Endothelial cell of umbilical vein (primary cell): ENCODE data around the gene GPR137.

ENCODE experiments used
- POLR2A ChIP-seq: IDR thresholded peaks from 2 replicates; pipeline ENCODE4 v1.6.1; 2012; ENCODE audit warnings: low read depth, mild to moderate bottlenecking, control low read depth, low read length
- POLR2AphosphoS5 ChIP-seq: IDR thresholded peaks from 2 replicates; pipeline ENCODE4 v1.6.1; 2012; ENCODE audit warnings: low read depth, mild to moderate bottlenecking, control low read depth, low read length, moderate library complexity; ENCODE audit not compliant: insufficient read depth
- TF ChIP-seq, protein P1 (sequence below), 2 donors: IDR thresholded peaks; 1 replicate in 1 of 2; 2 replicates in 1 of 2; pipeline ENCODE4 v1.5.1; 2011; ENCODE audit warnings: low read length in 2 of 2, mild to moderate bottlenecking in 2 of 2, moderate library complexity in 2 of 2, control low read depth in 1 of 2, inconsistent platforms in 1 of 2, low read depth in 1 of 2; ENCODE audit not compliant: insufficient read depth in 1 of 2; ENCODE audit errors: extremely low read depth in 1 of 2

DNA sequence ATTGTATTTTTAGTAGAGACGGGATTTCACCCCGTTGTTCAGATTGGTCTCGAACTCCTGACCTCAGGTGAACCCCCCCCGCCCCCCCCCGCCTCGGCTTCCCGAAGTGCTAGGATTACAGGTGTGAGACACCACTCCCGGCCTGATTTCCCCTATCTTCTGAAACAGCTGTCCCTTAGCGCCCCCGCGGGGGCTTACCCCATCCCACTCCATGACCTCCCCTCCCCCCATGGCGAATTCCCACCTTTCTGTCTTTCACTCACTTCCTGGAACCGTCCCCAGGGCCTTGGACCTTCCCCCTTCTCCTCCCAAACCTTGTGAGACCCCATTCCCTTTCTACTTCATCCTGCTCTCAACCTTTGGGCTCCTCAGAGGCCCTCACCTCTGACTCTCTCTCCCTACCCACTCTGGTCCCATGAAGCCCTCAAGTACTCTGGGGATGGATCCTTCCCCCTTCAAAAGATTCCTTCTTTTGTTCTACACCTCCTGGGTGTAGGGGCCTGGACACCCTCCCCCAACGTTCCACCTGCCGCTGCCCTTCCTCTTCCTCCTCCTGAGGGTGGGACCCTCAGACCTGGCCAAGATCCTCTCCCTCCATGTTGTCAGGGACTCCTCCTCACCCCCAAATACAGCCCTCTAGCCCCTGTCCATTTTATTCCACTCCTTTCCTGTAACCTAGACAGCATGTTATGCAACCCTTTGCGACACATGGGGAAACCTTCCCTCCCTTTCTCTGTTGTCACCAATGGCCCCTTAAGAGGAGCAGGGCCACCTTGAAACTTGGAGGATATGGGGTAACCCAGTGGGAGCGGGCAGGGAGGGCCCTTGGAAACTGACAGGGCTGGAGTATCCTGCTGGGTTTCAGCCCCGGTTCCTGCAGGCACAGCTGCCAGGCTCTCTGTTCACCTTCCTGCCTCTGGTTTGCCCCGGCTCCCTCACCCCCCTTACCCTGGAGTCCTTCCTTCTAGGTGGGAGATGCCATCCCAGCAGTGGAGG lies 33.4 kb downstream of the GPR137 start:
- TF ChIP-seq, protein P1, sequence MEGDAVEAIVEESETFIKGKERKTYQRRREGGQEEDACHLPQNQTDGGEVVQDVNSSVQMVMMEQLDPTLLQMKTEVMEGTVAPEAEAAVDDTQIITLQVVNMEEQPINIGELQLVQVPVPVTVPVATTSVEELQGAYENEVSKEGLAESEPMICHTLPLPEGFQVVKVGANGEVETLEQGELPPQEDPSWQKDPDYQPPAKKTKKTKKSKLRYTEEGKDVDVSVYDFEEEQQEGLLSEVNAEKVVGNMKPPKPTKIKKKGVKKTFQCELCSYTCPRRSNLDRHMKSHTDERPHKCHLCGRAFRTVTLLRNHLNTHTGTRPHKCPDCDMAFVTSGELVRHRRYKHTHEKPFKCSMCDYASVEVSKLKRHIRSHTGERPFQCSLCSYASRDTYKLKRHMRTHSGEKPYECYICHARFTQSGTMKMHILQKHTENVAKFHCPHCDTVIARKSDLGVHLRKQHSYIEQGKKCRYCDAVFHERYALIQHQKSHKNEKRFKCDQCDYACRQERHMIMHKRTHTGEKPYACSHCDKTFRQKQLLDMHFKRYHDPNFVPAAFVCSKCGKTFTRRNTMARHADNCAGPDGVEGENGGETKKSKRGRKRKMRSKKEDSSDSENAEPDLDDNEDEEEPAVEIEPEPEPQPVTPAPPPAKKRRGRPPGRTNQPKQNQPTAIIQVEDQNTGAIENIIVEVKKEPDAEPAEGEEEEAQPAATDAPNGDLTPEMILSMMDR (IDR thresholded peaks at IDR 0.05; ENCODE audit: extremely low read depth in 1 of 2, insufficient read depth in 1 of 2, low read depth in 1 of 2, low read length in 2 of 2) = no peak
- TF ChIP-seq POLR2AphosphoS5 (no peak), POLR2A (no peak)
